Colon (tissue), 2 donors: ENCODE results near the gene LZIC.

Experiments used
- FAIRE-seq: peaks from 2 replicates; lab custom pipeline; 2012; peaks lifted over from hg19 to GRCh38; lab: Jason Lieb, UNC
- donor health status: control.
- donor health status: control.

Gene LZIC

DNA sequence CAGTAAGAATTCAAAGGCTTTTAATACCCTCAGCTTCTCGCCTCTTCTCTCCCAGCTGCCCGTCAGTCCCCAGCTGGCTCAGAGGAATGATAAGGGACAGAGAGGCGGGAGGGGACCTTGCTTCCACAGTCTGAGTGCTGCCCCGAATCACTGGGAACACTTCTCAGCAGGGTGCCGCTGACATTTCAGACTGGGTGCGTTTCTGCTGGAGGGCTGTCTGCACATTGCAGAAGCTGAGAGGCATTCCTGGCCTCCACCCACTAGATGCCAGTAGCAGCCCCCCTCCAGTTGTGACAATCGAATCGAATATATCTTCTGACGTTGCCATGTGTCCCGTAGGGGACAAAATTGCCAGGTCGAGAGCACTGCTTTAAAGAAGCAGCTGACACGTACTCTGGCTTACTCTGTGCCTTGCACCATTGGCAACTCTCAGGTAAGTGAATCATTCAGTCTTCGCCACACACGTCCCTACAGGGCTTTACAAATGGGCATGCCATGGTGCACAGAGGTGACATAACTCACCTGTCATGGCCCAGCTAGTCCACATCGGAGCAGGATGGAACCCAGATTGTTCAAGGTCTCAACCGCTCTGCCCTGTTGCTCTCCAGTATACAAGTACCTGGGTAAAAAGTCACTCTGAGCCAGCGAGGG lies 57.0 kb downstream of the LZIC start:
- FAIRE-seq, result no peak

DNA sequence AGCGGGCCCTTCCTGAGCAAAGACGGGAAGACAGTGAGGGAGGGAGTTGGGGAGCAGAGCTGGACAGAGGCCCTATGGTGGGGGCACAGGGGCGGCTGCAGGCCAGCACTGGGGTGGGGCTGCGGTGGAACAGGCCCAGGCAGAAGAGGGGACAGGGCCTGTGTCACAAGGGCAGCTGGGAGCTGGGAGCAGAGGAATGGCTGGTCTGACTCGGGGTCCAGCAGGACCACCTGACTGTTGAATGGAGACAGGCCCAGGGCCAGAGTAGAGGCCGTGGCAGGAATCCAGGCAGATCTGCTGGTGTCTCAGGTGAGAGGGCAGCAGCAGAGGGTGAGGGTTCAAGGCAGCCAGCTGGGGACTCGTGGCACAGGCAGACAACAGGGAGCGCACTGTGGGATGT lies 58.4 kb downstream of the LZIC start:
- FAIRE-seq, result no peak

- FAIRE-seq, result no peak
These were observed 59.4 kb downstream of the LZIC start for GRCh38 chr1:9883585-9884449.

GRCh38 chr1:9882945-9883303 lies 60.3 kb downstream of the LZIC start:
- no peak for FAIRE-seq

GRCh38 chr1:9882296-9882944 lies 60.8 kb downstream of the LZIC start:
- no peak for FAIRE-seq

- no peak for FAIRE-seq
These were observed 61.3 kb downstream of the LZIC start for GRCh38 chr1:9881838-9882249.
